SK-N-SH (cell line): ENCODE measurements around the gene KLHL21.

ENCODE experiments used
- CTCF ChIP-seq: fragments of 200-600 bp; sonication (generic); IDR thresholded peaks from 2 replicates; pipeline ENCODE4 v1.6.1; 2017; ENCODE audit warnings: antibody characterized with exemption, mild to moderate bottlenecking, moderate library complexity
- EP300 ChIP-seq, 2 experiments: IDR thresholded peaks; 2 replicates each; pipeline versions ENCODE4 v1.4.0 to v1.6.1; 2012; ENCODE audit warnings: borderline replicate concordance in 1 of 2, low read depth in 1 of 2, low read length in 1 of 2
- EZH2phosphoT487 ChIP-seq: fragments of 200-600 bp; sonication (generic); IDR thresholded peaks from 2 replicates; pipeline ENCODE4 v1.6.1; 2017; ENCODE audit warnings: low read depth, mixed run types, mild to moderate bottlenecking, antibody characterized with exemption, moderate library complexity, borderline replicate concordance
- FOSL2 ChIP-seq: IDR thresholded peaks from 2 replicates; pipeline ENCODE4 v1.4.0; 2012; ENCODE audit warnings: low read depth, mild to moderate bottlenecking, moderate library complexity, borderline replicate concordance
- FOXM1 ChIP-seq: IDR thresholded peaks from 2 replicates; pipeline ENCODE4 v1.4.0; 2012; ENCODE audit warnings: low read depth, mild to moderate bottlenecking
- NFIC ChIP-seq: IDR thresholded peaks from 2 replicates; pipeline ENCODE4 v1.4.0; 2012; ENCODE audit warnings: borderline replicate concordance
- POLR2AphosphoS5 ChIP-seq: IDR thresholded peaks from 2 replicates; pipeline ENCODE4 v1.6.1; 2012; ENCODE audit warnings: low read depth, low read length
- RCOR1 ChIP-seq: fragments of 150-350 bp; IDR thresholded peaks from 2 replicates; pipeline ENCODE4 v1.6.1; 2017; ENCODE audit warnings: antibody characterized with exemption, low read length
- REST ChIP-seq: IDR thresholded peaks from 2 replicates; pipeline ENCODE4 v1.6.1; 2012; ENCODE audit warnings: mild to moderate bottlenecking, low read depth, low read length, moderate library complexity
- SIN3A ChIP-seq: IDR thresholded peaks from 2 replicates; pipeline ENCODE4 v1.6.1; 2012; ENCODE audit warnings: low read depth, mild to moderate bottlenecking, low read length, moderate library complexity, borderline replicate concordance
- TCF12 ChIP-seq: IDR thresholded peaks from 2 replicates; pipeline ENCODE4 v1.4.0; 2012
- TEAD4 ChIP-seq: IDR thresholded peaks from 2 replicates; pipeline ENCODE4 v1.4.0; 2012; ENCODE audit warnings: mild to moderate bottlenecking, borderline replicate concordance; ENCODE audit not compliant: insufficient read depth

GRCh38 chr1:6623269-6623965, 20.7 kb upstream of the KLHL21 start:
- 0 out of 2 replicates have a peak, but pooled peaks have one; percentile 9 for TF ChIP-seq FOSL2
- TF ChIP-seq NFIC = peak; percentile 27; the same call in 1 of the 2 replicates
- TF ChIP-seq CTCF = no peak
- no peak for TF ChIP-seq RCOR1
- TF ChIP-seq FOXM1 = no peak
- no peak for TF ChIP-seq REST
- no peak for TF ChIP-seq POLR2AphosphoS5
- no peak for TF ChIP-seq EZH2phosphoT487
- TF ChIP-seq EP300 (IDR thresholded peaks at IDR 0.05; ENCODE audit: borderline replicate concordance in 1 of 2, low read depth in 1 of 2, low read length in 1 of 2) = no peak
- TF ChIP-seq SIN3A = no peak
- TF ChIP-seq TEAD4 = no peak
- TF ChIP-seq TCF12 = no peak
